ENCODE results near the gene ROR2.

DNA sequence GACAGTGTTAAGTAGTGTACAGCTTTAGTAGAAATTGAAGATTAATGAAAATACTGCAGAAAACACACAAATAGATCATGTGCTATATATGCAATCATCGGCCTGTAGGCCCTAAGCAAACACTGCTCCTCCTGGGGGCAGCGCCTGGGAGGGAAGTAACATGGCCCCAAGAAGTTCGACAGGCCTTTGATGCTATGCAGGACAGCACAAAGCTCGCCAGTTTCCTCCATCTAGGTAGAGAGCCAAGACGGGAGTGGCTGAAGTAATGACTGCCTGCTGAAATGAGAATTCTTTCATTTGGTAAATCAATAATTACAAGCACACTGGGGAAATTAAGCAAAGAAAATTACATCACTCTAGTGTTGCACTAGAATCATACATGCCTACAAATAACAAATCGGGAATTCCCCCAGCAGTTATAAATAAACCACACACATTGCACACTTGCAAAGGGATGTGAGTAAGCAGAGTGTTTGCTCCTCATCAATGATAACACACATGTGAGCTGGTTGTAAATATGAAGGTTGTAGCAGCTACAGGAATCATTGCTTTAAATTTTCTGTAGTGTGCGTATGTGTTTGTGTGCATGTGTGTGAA lies 306.4 kb downstream of the ROR2 start:
- TF ChIP-seq POLR2AphosphoS5 (IDR thresholded peaks at IDR 0.05; ENCODE audit: low read depth, low read length) (no peak), TAF1 (IDR thresholded peaks at IDR 0.05; ENCODE audit: borderline replicate concordance, low read depth, low read length) (no peak)

Data from GM12892 (cell line).